Stimulated activated CD4-positive, alpha-beta T cell treated with anti-CD3 and anti-CD28 coated beads, Interleukin-15, amount 100 ng/mL, for 24 hours (primary cell): Measurements from ENCODE around the gene RALGPS1.
A peak's percentile ranks its signal among the peaks of the same experiment; 100 is the strongest.

Experiments
- DNase-seq: peaks from one replicate; pipeline ENCODE4 v3.0.0-alpha.2; 2020

RALGPS1 gene

GRCh38 chr9:127022913-127023660, 108.5 kb downstream of the RALGPS1 start:
- no peak for DNase-seq

GRCh38 chr9:127025042-127025441, 110.5 kb downstream of the RALGPS1 start:
- DNase-seq = no peak

- DNase-seq = no peak
Observed at GRCh38 chr9:127027694-127028093, 113.1 kb downstream of the RALGPS1 start.

GRCh38 chr9:127029548-127029947, 115.0 kb downstream of the RALGPS1 start:
- DNase-seq = no peak

- DNase-seq = no peak
Observed at GRCh38 chr9:127030814-127031740, 116.5 kb downstream of the RALGPS1 start.

- no peak for DNase-seq
Observed at GRCh38 chr9:127032256-127032655, 117.7 kb downstream of the RALGPS1 start.

GRCh38 chr9:127033061-127033460, 118.5 kb downstream of the RALGPS1 start:
- no peak for DNase-seq

- no peak for DNase-seq
Observed at GRCh38 chr9:127033789-127034188, 119.2 kb downstream of the RALGPS1 start.

- DNase-seq = no peak
Observed at GRCh38 chr9:127034691-127035090, 120.1 kb downstream of the RALGPS1 start.

GRCh38 chr9:127035423-127035822, 120.8 kb downstream of the RALGPS1 start:
- DNase-seq = no peak

GRCh38 chr9:127035948-127036347, 121.4 kb downstream of the RALGPS1 start:
- no peak for DNase-seq

GRCh38 chr9:127036437-127036836, 121.9 kb downstream of the RALGPS1 start:
- no peak for DNase-seq

GRCh38 chr9:127038531-127038930, 123.9 kb downstream of the RALGPS1 start:
- DNase-seq = no peak

GRCh38 chr9:127039492-127039891, 124.9 kb downstream of the RALGPS1 start:
- DNase-seq = no peak

GRCh38 chr9:127045148-127045547, 130.6 kb downstream of the RALGPS1 start:
- no peak for DNase-seq

GRCh38 chr9:127047971-127048370, 133.4 kb downstream of the RALGPS1 start:
- DNase-seq = no peak

GRCh38 chr9:127049044-127049443, 134.5 kb downstream of the RALGPS1 start:
- DNase-seq = peak; percentile 11

GRCh38 chr9:127049581-127049980, 135.0 kb downstream of the RALGPS1 start:
- DNase-seq = no peak

- DNase-seq = no peak
Observed at GRCh38 chr9:127050152-127050551, 135.6 kb downstream of the RALGPS1 start.

GRCh38 chr9:127050591-127051001, 136.0 kb downstream of the RALGPS1 start:
- no peak for DNase-seq

- DNase-seq = no peak
Observed at GRCh38 chr9:127051881-127052595, 137.5 kb downstream of the RALGPS1 start.

- no peak for DNase-seq
Observed at GRCh38 chr9:127053057-127053821, 138.7 kb downstream of the RALGPS1 start.
